Globus pallidus (tissue), 1 donor: Measurements from ENCODE around the gene FAM120A.

Experiments
- DNase-seq: peaks from one replicate; pipeline ENCODE4 v3.0.0-alpha.2; 2015; ENCODE audit warnings: low spot score

FAM120A gene

GRCh38 chr9:93579711-93580516 is 128.4 kb downstream of the FAM120A start:
- no peak for DNase-seq

GRCh38 chr9:93580654-93581380 is 129.3 kb downstream of the FAM120A start:
- DNase-seq, result no peak

- no peak for DNase-seq
Measured at GRCh38 chr9:93582115-93582514, 130.6 kb downstream of the FAM120A start.

GRCh38 chr9:93582550-93582949 is 131.1 kb downstream of the FAM120A start:
- no peak for DNase-seq

DNA sequence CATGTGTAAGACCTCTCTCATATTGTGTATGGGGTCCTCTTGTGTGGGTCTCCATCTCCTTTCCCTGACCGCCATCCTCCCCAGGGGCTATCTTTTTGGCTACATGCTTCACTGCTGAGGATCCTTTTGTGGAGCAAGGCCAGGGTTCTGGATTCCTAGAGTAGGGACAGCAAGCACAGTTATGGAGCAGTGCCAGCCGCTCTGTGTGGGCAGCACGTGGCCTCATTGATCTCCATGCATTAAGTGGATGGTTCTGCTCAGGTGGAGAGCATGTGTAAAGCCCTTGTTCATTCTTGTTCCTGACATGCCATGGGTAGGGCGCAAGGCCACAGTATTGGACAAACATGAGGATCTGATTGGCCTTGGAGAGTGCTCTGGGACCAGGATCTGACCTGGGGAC is 133.8 kb downstream of the FAM120A start:
- DNase-seq, result no peak

DNA sequence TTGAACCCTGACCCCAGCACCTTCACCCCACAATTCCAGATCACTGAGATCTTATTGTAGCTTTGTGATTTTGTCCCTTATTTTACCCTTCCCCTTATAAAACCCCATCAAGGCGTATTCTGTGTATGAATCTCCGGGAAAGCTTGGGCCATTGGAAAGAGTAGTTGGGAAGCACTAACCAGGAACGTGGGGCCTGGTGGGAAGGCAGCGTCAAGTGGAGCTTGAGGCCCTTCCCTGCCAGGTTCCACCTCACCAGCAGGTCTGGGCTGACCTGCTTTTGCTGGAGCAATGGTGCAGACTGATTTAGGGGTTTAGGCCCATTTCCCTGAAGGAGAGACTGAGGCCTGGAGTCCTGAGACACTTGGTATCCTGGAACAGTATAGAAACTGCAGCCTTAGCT is 134.2 kb downstream of the FAM120A start:
- no peak for DNase-seq

DNA sequence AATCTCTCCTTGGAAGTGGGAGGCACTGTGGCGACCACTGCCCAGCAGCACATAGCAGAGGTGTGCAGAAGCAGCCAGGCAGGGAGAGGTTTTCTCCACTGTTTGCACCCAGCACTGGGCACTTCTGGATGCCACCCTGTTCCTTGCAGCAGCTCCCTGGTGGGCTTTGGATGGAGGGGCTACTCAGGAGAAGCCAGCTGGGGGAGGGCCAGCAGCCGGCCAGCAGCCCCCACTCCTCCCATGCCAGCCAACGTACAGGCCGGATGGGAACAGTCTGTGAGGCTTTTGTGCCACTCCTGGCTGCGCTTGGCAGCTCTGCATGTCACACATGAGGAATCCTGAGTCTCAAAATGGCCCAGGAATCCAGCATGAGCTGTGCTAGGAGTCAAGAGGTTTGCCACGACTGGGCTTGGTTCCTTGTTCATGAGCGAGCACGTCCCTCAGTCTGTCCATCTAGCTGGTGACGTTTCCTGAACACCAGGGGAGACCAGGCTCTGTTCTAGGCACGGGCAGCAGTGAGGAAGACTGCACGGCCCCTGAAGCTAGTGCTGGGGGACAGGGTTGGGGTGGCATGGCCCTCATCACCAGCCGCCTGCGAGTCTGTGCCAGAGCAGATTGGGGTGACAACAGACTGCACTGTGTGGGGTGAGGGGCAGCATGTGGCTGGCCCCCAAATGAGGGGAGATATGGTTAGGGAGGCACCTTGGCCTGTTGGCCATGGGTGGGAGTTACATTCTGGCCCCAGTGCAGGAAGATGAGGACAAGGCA is 135.0 kb downstream of the FAM120A start:
- DNase-seq, result no peak

- DNase-seq, result no peak
Measured at GRCh38 chr9:93587284-93587650, 135.8 kb downstream of the FAM120A start.

GRCh38 chr9:93587651-93588347 is 136.3 kb downstream of the FAM120A start:
- no peak for DNase-seq

- DNase-seq, result no peak
Measured at GRCh38 chr9:93588641-93589609, 137.4 kb downstream of the FAM120A start.

- no peak for DNase-seq
Measured at GRCh38 chr9:93589688-93590087, 138.2 kb downstream of the FAM120A start.

DNA sequence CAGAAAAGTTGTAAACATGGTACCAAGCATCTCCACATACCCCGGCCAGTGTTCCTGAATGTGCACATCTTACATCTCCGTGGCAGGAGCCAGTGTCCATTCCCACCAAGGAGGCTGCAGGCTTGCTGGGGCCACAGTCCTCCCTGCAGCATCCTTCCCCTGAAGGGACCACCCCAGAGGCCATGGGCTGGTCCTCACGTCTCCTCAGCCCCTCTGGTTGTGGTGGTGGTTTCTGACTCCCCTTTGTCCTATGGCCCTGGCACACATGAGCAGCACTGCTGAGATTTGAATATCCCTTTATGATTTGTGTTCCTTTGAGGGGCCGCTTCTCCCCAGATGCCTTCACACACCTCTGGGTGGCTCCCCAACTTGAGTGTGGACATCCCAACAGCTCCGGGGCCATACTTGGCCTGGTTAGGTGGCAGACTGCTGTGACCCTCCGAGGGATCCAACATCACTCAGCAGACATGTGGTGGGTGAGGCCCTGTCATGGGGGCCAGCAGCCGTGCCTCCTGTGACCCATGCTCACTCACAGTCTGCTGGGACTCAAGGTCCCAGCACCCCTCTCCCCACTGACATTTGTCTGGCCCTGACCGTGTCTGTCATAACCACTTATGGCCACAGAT is 139.2 kb downstream of the FAM120A start:
- DNase-seq, result no peak

- DNase-seq, result no peak
Measured at GRCh38 chr9:93591301-93592007, 140.0 kb downstream of the FAM120A start.

GRCh38 chr9:93592008-93592642 is 140.6 kb downstream of the FAM120A start:
- no peak for DNase-seq

DNA sequence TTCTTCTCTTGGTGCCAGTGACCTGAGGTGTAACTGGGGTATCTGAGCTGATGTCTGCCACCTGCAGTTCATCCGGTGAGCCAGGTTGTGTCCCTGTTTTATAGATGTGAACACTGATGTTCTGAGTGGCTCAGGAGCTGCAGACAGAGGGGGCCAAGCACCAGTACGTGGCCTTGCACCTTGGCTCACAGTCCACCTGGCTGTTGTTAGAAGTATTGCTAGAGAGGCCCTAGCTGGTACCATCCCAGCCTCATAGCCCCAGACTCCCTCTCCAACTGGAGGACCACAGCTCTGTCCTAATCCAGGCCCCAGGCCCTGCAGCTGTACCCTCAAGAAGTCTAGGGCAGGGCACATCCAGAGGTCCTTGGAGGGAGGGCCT is 141.1 kb downstream of the FAM120A start:
- DNase-seq, result no peak

- no peak for DNase-seq
Measured at GRCh38 chr9:93593144-93593658, 141.7 kb downstream of the FAM120A start.

DNA sequence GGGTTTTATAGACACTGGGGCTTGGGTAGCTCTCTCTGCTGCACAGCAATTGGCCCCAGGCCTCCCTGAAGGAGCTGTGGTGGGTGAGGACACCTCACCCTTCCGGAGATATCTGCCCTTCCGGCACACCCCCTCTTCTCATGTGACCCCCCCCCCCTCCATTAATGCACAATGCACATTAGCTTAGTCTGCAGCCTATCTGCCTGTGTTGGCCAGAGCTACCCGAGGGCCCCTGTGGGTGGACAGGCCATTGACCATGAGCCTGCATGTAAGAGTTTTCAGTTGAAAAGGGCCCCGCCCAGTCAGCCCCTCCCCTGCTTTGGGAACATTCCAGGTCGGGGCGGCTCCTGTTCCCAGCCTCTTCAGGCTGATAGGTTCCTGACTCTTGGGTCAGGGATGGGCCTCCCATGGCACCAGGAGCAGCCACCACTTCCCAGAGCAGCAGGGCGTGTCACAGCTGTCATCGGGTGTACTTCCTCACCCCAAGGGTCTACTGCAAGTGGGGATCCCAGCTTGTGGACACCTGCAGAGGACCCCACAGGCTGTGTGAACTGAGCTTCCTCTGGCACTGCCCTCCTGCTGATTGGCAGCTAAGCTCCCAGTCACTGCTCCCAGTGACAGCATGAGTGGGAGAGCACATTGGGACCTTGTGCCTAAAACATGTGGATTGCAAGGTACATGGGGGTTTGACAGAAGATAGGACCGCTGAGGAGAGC is 142.7 kb downstream of the FAM120A start:
- DNase-seq, result no peak

DNA sequence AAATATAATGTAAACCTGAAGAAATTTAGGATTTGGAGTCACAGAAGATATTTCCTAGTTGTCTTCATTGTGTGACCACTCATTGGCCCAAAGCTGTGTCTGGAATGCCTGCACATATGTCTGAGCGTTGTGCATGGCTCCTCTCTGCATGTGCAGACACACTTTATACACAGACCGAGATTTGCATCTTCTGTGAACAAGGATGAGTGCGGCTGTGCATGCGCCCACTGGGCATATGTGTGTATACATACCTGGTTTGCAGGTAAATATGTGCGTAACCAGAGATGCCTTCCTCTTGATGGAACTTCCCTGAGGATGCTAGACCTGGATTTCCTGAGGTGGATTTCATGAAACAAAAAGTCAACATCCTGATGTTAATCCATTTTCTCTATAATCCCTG is 144.0 kb downstream of the FAM120A start:
- no peak for DNase-seq
